ENCODE data around the gene EXOC6B.

Gene EXOC6B

GRCh38 chr2:72126186-72127100 is 699.4 kb downstream of the EXOC6B start:
- DNase-seq (ENCODE audit: low spot score), result no peak

Small RNA genes lying within 50 kb of the gene (small RNA-seq; reads per million reads assigned to genes)
- 0 to 0.08 reads per million in 2 experiments for gene RF00592
- gene RNU2-39P, result 1.4 to 4.5 reads per million in 2 experiments
